HCT116 (cell line): ENCODE measurements around the gene GPR45. TPM values are rescaled to one million over a fixed set of nuclear protein-coding genes. Genes with fewer than 3 reads are reported as not detected.

Experiments used
- ATAC-seq: fragments of 200-7000 bp; cut with Tn5 transposase; 2 replicates; pipeline ENCODE4 v1.9.1; 2020; ENCODE audit warnings: mild to moderate bottlenecking, moderate library complexity
- BruUV-seq: library from RNA; stranded (reverse); fragments of 400-500 nt; replicated peaks from 2 replicates; lab custom pipeline; 2021; lab: Mats Ljungman, UMichigan
- CTCF ChIA-PET: fragments of 300-600 bp; sonication (Branson Sonifier 250); formaldehyde crosslinking; loops from one replicate; lab custom pipeline; 2021; ENCODE audit warnings: antibody characterized with exemption; lab: Charles Lee
- POLR2A ChIA-PET: fragments of 300-600, 350-600 bp; sonication (Branson Sonifier 250); formaldehyde crosslinking; loops from one replicate; lab custom pipeline; 2021; ENCODE audit warnings: antibody characterized with exemption; lab: Charles Lee
- RAD21 ChIA-PET, 2 experiments: fragments of 300-600 bp; sonication (Branson Sonifier 250); formaldehyde crosslinking; loops; one replicate each; lab custom pipeline; 2023; ENCODE audit warnings: low total read pairs in 2 of 2; ENCODE audit not compliant: uncharacterized antibody in 2 of 2, unreplicated experiment in 2 of 2, low non-redundant PET in 1 of 2; lab: Charles Lee
- DNase-seq: peaks from one replicate; pipeline ENCODE4 v3.0.0-alpha.2; 2010; ENCODE audit warnings: low read depth, low spot score
- H2AFZ ChIP-seq: fragments of 200-600 bp; shearing (Covaris generic), sonication (generic); 2 replicates; pipeline ENCODE4 v1.6.1; 2017; ENCODE audit warnings: low read depth, mixed run types, mixed read lengths, antibody characterized with exemption, low read length; ENCODE audit not compliant: poor library complexity, severe bottlenecking
- H3K27ac ChIP-seq: 2 replicates; pipeline ENCODE4 v1.5.1; 2012; ENCODE audit warnings: low read depth, low read length
- H3K27me3 ChIP-seq: fragments of 200-600 bp; sonication (generic); 2 replicates; pipeline ENCODE4 v1.6.1; 2016; ENCODE audit warnings: mixed run types, low read length, mixed read lengths; ENCODE audit not compliant: insufficient read depth
- H3K36me3 ChIP-seq, 2 experiments: fragments of 200-500 bp in 1 of 2; fragments of 200-600 bp in 1 of 2; sonication (Bioruptor generic) in 1 of 2; sonication (generic) in 1 of 2; 2 replicates each; pipeline versions ENCODE4 v1.5.1 to v1.6.1; 2014 to 2016; ENCODE audit warnings: low read length in 2 of 2, inconsistent platforms in 1 of 2, mixed read lengths in 1 of 2, mixed run types in 1 of 2; ENCODE audit not compliant: insufficient read depth in 2 of 2, control insufficient read depth in 1 of 2
- H3K4me1 ChIP-seq, 2 experiments: fragments of 200-600 bp in 1 of 2; sonication (generic) in 1 of 2; 2 replicates each; pipeline versions ENCODE4 v1.5.1 to v1.6.1; 2012 to 2017; ENCODE audit warnings: low read length in 2 of 2, inconsistent platforms in 1 of 2, mild to moderate bottlenecking in 1 of 2, mixed read lengths in 1 of 2, mixed run types in 1 of 2, moderate library complexity in 1 of 2; ENCODE audit not compliant: insufficient read depth in 2 of 2, control insufficient read depth in 1 of 2
- H3K4me2 ChIP-seq: fragments of 200-600 bp; sonication (generic); 2 replicates; pipeline ENCODE4 v1.6.1; 2017; ENCODE audit warnings: mixed run types, low read length, mixed read lengths
- H3K4me3 ChIP-seq, 2 experiments: fragments of 200-600 bp in 1 of 2; sonication (generic) in 1 of 2; replicated peaks in 1 of 2; 2 replicates each; pipeline ENCODE4 v1.5.1; 2011 to 2016; ENCODE audit warnings: low read length in 2 of 2, control low read depth in 1 of 2, low read depth in 1 of 2, mild to moderate bottlenecking in 1 of 2, mixed read lengths in 1 of 2, mixed run types in 1 of 2
- H3K79me2 ChIP-seq: fragments of 200-600 bp; sonication (generic); 2 replicates; pipeline ENCODE4 v1.6.1; 2017; ENCODE audit warnings: mild to moderate bottlenecking, mixed run types, low read length, moderate library complexity, mixed read lengths; ENCODE audit not compliant: insufficient read depth
- H3K9ac ChIP-seq: fragments of 200-600 bp; sonication (generic); 2 replicates; pipeline ENCODE4 v1.6.1; 2016; ENCODE audit warnings: low read length, mixed read lengths
- H3K9me2 ChIP-seq: fragments of 200-600 bp; sonication (generic), shearing (Covaris generic); 2 replicates; pipeline ENCODE4 v1.6.1; 2017; ENCODE audit warnings: mixed run types, mild to moderate bottlenecking, moderate library complexity; ENCODE audit not compliant: insufficient read depth
- H3K9me3 ChIP-seq, 2 experiments: fragments of 200-500 bp in 1 of 2; fragments of 200-600 bp in 1 of 2; sonication (Bioruptor generic) in 1 of 2; sonication (generic) in 1 of 2; 2 replicates each; pipeline ENCODE4 v1.6.1; 2014 to 2017; ENCODE audit warnings: low read length in 2 of 2, mixed read lengths in 2 of 2, inconsistent platforms in 1 of 2, low read depth in 1 of 2, mild to moderate bottlenecking in 1 of 2, mixed run types in 1 of 2, moderate library complexity in 1 of 2; ENCODE audit not compliant: control insufficient read depth in 1 of 2, insufficient read depth in 1 of 2
- H4K20me1 ChIP-seq: fragments of 200-600 bp; sonication (generic), shearing (Covaris generic); 2 replicates; pipeline ENCODE4 v1.6.1; 2017; ENCODE audit warnings: mixed run types, mild to moderate bottlenecking, moderate library complexity; ENCODE audit not compliant: insufficient read depth
- CBX3 ChIP-seq: IDR thresholded peaks from 2 replicates; pipeline ENCODE4 v1.6.1; 2012; ENCODE audit warnings: low read depth
- CEBPB ChIP-seq: IDR thresholded peaks from 2 replicates; pipeline ENCODE4 v1.6.1; 2012; ENCODE audit warnings: low read depth
- EGR1 ChIP-seq: IDR thresholded peaks from 2 replicates; pipeline ENCODE4 v1.6.1; 2012; ENCODE audit warnings: low read depth
- ELF1 ChIP-seq: IDR thresholded peaks from 2 replicates; pipeline ENCODE4 v1.6.1; 2012; ENCODE audit warnings: low read depth, borderline replicate concordance
- FOSL1 ChIP-seq: IDR thresholded peaks from 2 replicates; pipeline ENCODE4 v1.6.1; 2012; ENCODE audit warnings: low read depth
- SP1 ChIP-seq: IDR thresholded peaks from 2 replicates; pipeline ENCODE4 v1.6.1; 2012; ENCODE audit warnings: low read depth
- TCF7L2 ChIP-seq: IDR thresholded peaks from 2 replicates; pipeline ENCODE4 v1.7.0; 2011; ENCODE audit warnings: borderline replicate concordance, inconsistent platforms; ENCODE audit not compliant: insufficient read depth, insufficient read length; ENCODE audit errors: extremely low read depth
- ZFX ChIP-seq: fragments of 450-650 bp; IDR thresholded peaks from 2 replicates; pipeline ENCODE4 v1.6.1; 2017
- intact Hi-C: fragments of 100-400 bp; cut with micrococcal nuclease; formaldehyde crosslinking; loops from 2 replicates; pipeline ENCODE4 v1.10.0; 2022
- total RNA-seq: library from RNA; stranded (reverse); gene quantifications from one replicate; pipeline ENCODE4 v1.2.1, GENCODE V29; 2021; ENCODE audit not compliant: unreplicated experiment
- TF ChIP-seq, protein P1 (sequence below): IDR thresholded peaks from 2 replicates; pipeline ENCODE4 v1.6.1; 2011; ENCODE audit warnings: mild to moderate bottlenecking, low read length, moderate library complexity; ENCODE audit not compliant: insufficient replicate concordance; ENCODE audit errors: extremely low read depth

Gene GPR45
- total RNA-seq, 1 experiment from 2014 or later = 0.30 TPM

GRCh38 chr2:105231232-105231619 lies 10.3 kb upstream of the GPR45 start:
- Histone ChIP-seq H3K27ac (no peak overlapping the region), H3K9ac (no peak overlapping the region), H3K4me3 (no peak overlapping the region), H3K27me3 (peaks cover 6% of the 10 kb centered on the region; the same call in 1 of the 2 replicates), H3K79me2 (no peaks in the 10 kb centered on the region), H2AFZ (no peak overlapping the region), H3K9me2 (no peaks in the 10 kb centered on the region), H3K36me3 (no peaks in the 10 kb centered on the region), H3K9me3 (no peaks in the 10 kb centered on the region), H4K20me1 (no peaks in the 10 kb centered on the region), H3K4me1 (peaks cover 10 to 14% of the 10 kb centered on the region in 2 experiments), H3K4me2 (no peak overlapping the region)
- intact Hi-C loops = no loop called here
- ChIA-PET POLR2A (no interaction called here), CTCF (interaction anchor here (1.1 to 1.5 kb wide), 2 partner anchors 10 to 51 kb away, joined by 3 to 4 read pairs; partner anchors contain the start of gene GPR45), RAD21 (no interaction called here)
- no TSS peak for BruUV-seq
- ATAC-seq (no peak), DNase-seq (no peak)
- TF ChIP-seq CEBPB = no peak
- TF ChIP-seq ELF1 = no peak
- TF ChIP-seq CBX3 = no peak
- no peak for TF ChIP-seq EGR1
- TF ChIP-seq, protein P1, sequence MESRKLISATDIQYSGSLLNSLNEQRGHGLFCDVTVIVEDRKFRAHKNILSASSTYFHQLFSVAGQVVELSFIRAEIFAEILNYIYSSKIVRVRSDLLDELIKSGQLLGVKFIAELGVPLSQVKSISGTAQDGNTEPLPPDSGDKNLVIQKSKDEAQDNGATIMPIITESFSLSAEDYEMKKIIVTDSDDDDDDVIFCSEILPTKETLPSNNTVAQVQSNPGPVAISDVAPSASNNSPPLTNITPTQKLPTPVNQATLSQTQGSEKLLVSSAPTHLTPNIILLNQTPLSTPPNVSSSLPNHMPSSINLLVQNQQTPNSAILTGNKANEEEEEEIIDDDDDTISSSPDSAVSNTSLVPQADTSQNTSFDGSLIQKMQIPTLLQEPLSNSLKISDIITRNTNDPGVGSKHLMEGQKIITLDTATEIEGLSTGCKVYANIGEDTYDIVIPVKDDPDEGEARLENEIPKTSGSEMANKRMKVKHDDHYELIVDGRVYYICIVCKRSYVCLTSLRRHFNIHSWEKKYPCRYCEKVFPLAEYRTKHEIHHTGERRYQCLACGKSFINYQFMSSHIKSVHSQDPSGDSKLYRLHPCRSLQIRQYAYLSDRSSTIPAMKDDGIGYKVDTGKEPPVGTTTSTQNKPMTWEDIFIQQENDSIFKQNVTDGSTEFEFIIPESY = no peak
- no peak for TF ChIP-seq TCF7L2
- no peak for TF ChIP-seq ZFX
- TF ChIP-seq SP1 = no peak
- no peak for TF ChIP-seq FOSL1
